Heart right ventricle (tissue), 16 donors: ENCODE data around the gene SAC3D1. TPM values are rescaled to one million over a fixed set of nuclear protein-coding genes. Genes with fewer than 3 reads are reported as not detected.

Experiments
- ATAC-seq, 8 donors: fragments of 200-7000 bp; cut with Tn5 transposase; one replicate each; pipeline ENCODE4 v1.9.1; 2020; ENCODE audit warnings: mild to moderate bottlenecking in 8 of 8, moderate library complexity in 8 of 8, moderate number of reproducible peaks in 1 of 8
- DNase-seq, 2 donors: peaks; one replicate each; pipeline ENCODE4 v3.0.0-alpha.2; 2020
- H3K27ac ChIP-seq, 10 donors: fragments of 200-600 bp; sonication (generic) in 2 of 10; one replicate each; pipeline versions ENCODE4 v1.5.0 to v1.8.0; 2020 to 2022; ENCODE audit warnings: mild to moderate bottlenecking in 3 of 10
- H3K27me3 ChIP-seq, 7 donors: fragments of 200-600 bp; one replicate each; pipeline ENCODE4 v1.8.0; 2021 to 2022; ENCODE audit warnings: mild to moderate bottlenecking in 2 of 7
- H3K36me3 ChIP-seq, 9 donors: fragments of 200-600 bp; sonication (generic) in 1 of 9; one replicate each; pipeline versions ENCODE4 v1.5.0 to v1.8.0; 2020 to 2022; ENCODE audit warnings: mild to moderate bottlenecking in 2 of 9
- H3K4me1 ChIP-seq, 9 donors: fragments of 200-600 bp; sonication (generic) in 1 of 9; one replicate each; pipeline versions ENCODE4 v1.5.0 to v1.8.0; 2020 to 2022; ENCODE audit warnings: mild to moderate bottlenecking in 4 of 9
- H3K4me3 ChIP-seq, 10 donors: fragments of 200-600 bp; sonication (generic) in 2 of 10; one replicate each; pipeline versions ENCODE4 v1.5.0 to v1.8.0; 2020 to 2022; ENCODE audit warnings: mild to moderate bottlenecking in 7 of 10, moderate library complexity in 2 of 10
- H3K9me3 ChIP-seq, 11 donors: fragments of 200-600 bp in 10 of 11; sonication (generic) in 2 of 11; one replicate each; pipeline versions ENCODE4 v1.5.0 to v1.8.0; 2013 to 2022; ENCODE audit warnings: mild to moderate bottlenecking in 2 of 11, control low read depth in 1 of 11, moderate library complexity in 1 of 11
- WGBS, 2 donors: extraction: QIAGEN DNeasy Blood & Tissue Kit; methylation state at CpG; one replicate each; pipeline ENCODE4 v1.1.7; 2013; ENCODE audit warnings: inconsistent platforms in 1 of 2; 5-methylcytosine and 5-hydroxymethylcytosine counted together
- intact Hi-C, 10 donors: fragments of 100-400 bp; cut with DNase I; formaldehyde crosslinking; loops; one replicate each; pipeline versions ENCODE4 v1.11.1 to v1.14.2; 2022
- polyA plus RNA-seq, 2 donors: library from polyadenylated mRNA; stranded (reverse); fragments of 200-250 nt; gene quantifications; one replicate each; pipeline ENCODE4 v1.2.3, GENCODE V29; 2013
- total RNA-seq, 10 donors: library from RNA; stranded (reverse); fragmentation: NEBNext Ultra II Directional in 3 of 10; extraction: Animal tissue kit (Norgen Biotek cat#: 25700) in 3 of 10; gene quantifications; one replicate each; pipeline versions ENCODE4 v1.2.1 to v1.2.4, GENCODE V29; 2021 to 2023
- TF ChIP-seq, protein P1 (sequence below), 9 donors: fragments of 200-600 bp; sonication (generic) in 2 of 9; IDR thresholded peaks; one replicate each; pipeline versions ENCODE4 v1.5.0 to v1.8.0; 2021 to 2022; ENCODE audit warnings: antibody characterized with exemption in 9 of 9, mild to moderate bottlenecking in 5 of 9, moderate library complexity in 1 of 9
- donor health status: Arrhythmogenic right ventricular cardiomyopathy.
- donor health status: ischemic (EF 13 %, LVEDD 7.1; RV severe dilation, severe dysfunction).
- donor health status: healthy with polysubstance abuse.
- donor health status: DM: no; HTN: yes; CAD: no.
- donor health status: DM: no; HTN: no; CAD: no.
- donor health status: ischemic (EF 25% LVEDD 6.9; RV normal size, moderate dysfunction).
- donor health status: ischemic (EF 25% LVEDD 5.7; RV mildly dilated, moderate dysfunction).
- donor health status: healthy.
- donor health status: DM: yes; HTN: yes; CAD: no.
- donor health status: Ischemic cardiomyopathy.
- donor health status: ischemic (EF 35%, LVEDD 5.7; RV mildly dilated, moderate dysfunction).
- donor health status: nonischemic (EF 11% LVEDD 7.7; RV severe dilation, severe dysfunction).
- donor health status: DM: yes; HTN: yes; CAD: no.
- donor health status: PGD.
- donor health status: ischemic (EF 29% LVEDD 5.4; RV normal size, mild dysfunction).
- donor health status: nonischemic (EF 23%, LVEDD 6.1; RV moderate dilation, normal function).

SAC3D1 gene
- total and polyA plus RNA-seq, 12 donors = 3.8 to 17.3 (median 4.8) TPM

DNA sequence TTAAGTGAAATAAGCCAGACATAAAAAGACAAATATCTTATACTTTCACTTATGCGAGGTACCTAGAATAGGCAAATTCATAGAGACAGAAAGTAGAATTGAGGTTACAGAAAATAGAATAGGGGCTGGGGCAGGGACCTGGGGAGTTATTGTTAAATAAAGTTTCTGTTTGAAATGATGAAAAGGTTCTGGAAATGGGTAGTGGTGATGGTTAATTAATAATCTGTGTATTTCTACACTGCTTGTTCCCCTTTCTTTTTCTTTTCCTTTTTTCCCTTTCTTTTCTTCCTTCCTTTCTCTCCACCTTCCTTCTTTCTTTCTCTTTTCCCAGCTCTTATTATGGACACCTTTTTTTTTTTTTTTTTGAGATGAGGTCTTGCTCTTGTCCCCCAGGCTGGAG lies 14.5 kb downstream of the SAC3D1 start:
- no peak for DNase-seq
- TF ChIP-seq, protein P1, sequence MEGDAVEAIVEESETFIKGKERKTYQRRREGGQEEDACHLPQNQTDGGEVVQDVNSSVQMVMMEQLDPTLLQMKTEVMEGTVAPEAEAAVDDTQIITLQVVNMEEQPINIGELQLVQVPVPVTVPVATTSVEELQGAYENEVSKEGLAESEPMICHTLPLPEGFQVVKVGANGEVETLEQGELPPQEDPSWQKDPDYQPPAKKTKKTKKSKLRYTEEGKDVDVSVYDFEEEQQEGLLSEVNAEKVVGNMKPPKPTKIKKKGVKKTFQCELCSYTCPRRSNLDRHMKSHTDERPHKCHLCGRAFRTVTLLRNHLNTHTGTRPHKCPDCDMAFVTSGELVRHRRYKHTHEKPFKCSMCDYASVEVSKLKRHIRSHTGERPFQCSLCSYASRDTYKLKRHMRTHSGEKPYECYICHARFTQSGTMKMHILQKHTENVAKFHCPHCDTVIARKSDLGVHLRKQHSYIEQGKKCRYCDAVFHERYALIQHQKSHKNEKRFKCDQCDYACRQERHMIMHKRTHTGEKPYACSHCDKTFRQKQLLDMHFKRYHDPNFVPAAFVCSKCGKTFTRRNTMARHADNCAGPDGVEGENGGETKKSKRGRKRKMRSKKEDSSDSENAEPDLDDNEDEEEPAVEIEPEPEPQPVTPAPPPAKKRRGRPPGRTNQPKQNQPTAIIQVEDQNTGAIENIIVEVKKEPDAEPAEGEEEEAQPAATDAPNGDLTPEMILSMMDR (IDR thresholded peaks at IDR 0.05) = no peak
- Histone ChIP-seq H3K27me3 (no peaks in the 10 kb centered on the region), H3K4me1 (no peaks in the 10 kb centered on the region), H3K27ac (no peak overlapping the region), H3K4me3 (no peak overlapping the region), H3K36me3 (no peaks in the 10 kb centered on the region), H3K9me3 (no peaks in the 10 kb centered on the region)
- ATAC-seq = no peak
- WGBS, 2 donors = 77 to 80% methylated on average over 1 of the region's 1 CpG
- intact Hi-C loops = no loop called here

DNA sequence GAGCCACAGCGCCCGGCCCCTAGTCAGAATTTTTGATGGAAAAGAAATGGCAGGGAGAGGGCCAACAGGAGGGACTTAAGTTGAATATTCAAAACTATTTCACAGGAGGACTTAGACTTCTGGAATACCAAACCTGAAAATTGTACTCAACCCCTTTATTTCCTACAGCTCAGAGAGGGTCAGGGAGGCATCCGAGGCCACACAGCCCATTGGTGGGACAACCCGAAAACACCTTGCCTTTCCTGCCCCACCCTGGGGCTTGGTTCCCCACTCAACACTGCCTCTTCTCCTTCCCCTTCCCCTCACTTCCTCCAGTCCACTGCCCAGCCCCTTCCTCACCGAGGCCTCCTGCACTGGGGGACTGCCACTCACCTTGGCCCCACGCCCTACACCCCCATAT lies 16.0 kb downstream of the SAC3D1 start:
- WGBS, 2 donors = 83 to 89% methylated on average over 6 of the region's 6 CpGs
- Histone ChIP-seq H3K9me3 (no peaks in the 10 kb centered on the region), H3K36me3 (no peaks in the 10 kb centered on the region), H3K4me1 (no peaks in the 10 kb centered on the region), H3K4me3 (no peak overlapping the region), H3K27ac (no peak overlapping the region), H3K27me3 (no peaks in the 10 kb centered on the region)
- ATAC-seq (no peak), DNase-seq (no peak)
- TF ChIP-seq, protein P1 (IDR thresholded peaks at IDR 0.05) = no peak
- intact Hi-C loops = no loop called here

GRCh38 chr11:65057526-65057925 lies 16.5 kb downstream of the SAC3D1 start:
- intact Hi-C loops = no loop called here
- no peak for ATAC-seq
- Histone ChIP-seq H3K9me3 (no peaks in the 10 kb centered on the region), H3K36me3 (no peaks in the 10 kb centered on the region), H3K27me3 (no peaks in the 10 kb centered on the region), H3K4me1 (no peaks in the 10 kb centered on the region), H3K27ac (no peak overlapping the region), H3K4me3 (no peak overlapping the region)
- TF ChIP-seq, protein P1 (IDR thresholded peaks at IDR 0.05) = no peak
- DNase-seq = no peak
- 89 to 92% methylated on average over 7 of the region's 7 CpGs for WGBS, 2 donors

DNA sequence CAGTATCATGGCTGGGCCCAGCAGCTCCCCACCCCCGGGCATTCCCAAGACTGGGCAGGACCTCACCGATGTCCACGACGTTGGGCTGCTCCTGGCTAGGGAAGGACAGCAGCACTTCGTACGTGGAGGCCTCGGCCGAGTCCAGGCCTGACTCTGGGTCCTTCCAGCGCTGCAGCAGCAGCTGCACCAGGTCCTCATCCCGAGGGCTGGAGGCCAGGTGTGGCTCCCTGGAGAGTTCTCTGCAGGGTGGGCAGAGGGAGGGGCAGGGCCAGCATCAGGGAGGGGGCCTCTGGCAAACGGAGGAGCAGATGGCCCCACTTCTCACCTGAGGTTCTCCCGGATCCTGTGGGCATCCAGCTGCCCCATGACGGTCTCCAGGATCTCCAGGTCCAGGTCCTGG lies 17.0 kb downstream of the SAC3D1 start:
- Histone ChIP-seq H3K27me3 (no peaks in the 10 kb centered on the region), H3K4me1 (no peaks in the 10 kb centered on the region), H3K9me3 (no peaks in the 10 kb centered on the region), H3K36me3 (no peaks in the 10 kb centered on the region), H3K4me3 (no peak overlapping the region), H3K27ac (no peak overlapping the region)
- DNase-seq (no peak), ATAC-seq (no peak)
- WGBS, 2 donors = 72 to 75% methylated on average over 13 of the region's 13 CpGs
- intact Hi-C loops = no loop called here
- TF ChIP-seq, protein P1 (IDR thresholded peaks at IDR 0.05) = no peak
